ENCODE data around the gene TMEM117.

TMEM117 gene

GRCh38 chr12:43976027-43976426, 140.1 kb downstream of the TMEM117 start:
- Histone ChIP-seq H3K9me3 (ENCODE audit: control insufficient read depth, insufficient read depth, low read depth, low read length) (no peaks in the 10 kb centered on the region), H3K36me3 (ENCODE audit: control insufficient read depth in 2 of 2, insufficient read depth in 1 of 2, low read length in 2 of 2) (no peaks in the 10 kb centered on the region), H3K4me3 (ENCODE audit: low read depth, low read length) (no peak overlapping the region), H3K27ac (ENCODE audit: extremely low read depth, low read depth, low read length) (no peak overlapping the region), H3K4me1 (ENCODE audit: control insufficient read depth, insufficient read depth, low read length) (no peaks in the 10 kb centered on the region)
- ChIA-PET CTCF (interaction anchor here (1.1 kb wide), 1 partner anchor 9 kb away, joined by 3 read pairs; no protein-coding TSS in a partner anchor), POLR2A (no interaction called here)
- TF ChIP-seq ZNF561 (tag by site-specific recombination; IDR thresholded peaks at IDR 0.05; ENCODE audit: borderline replicate concordance) (no peak), ZNF2 (tag by site-specific recombination; IDR thresholded peaks at IDR 0.05) (no peak), ZNF423 (tag by site-specific recombination; IDR thresholded peaks at IDR 0.05) (no peak), GLIS2 (tag by site-specific recombination; IDR thresholded peaks at IDR 0.05) (no peak), ZNF777 (tag by site-specific recombination; IDR thresholded peaks at IDR 0.05; ENCODE audit: borderline replicate concordance) (no peak), REPIN1 (tag by site-specific recombination; IDR thresholded peaks at IDR 0.05; ENCODE audit: low read depth) (no peak), ZBTB49 (tag by site-specific recombination; IDR thresholded peaks at IDR 0.05; ENCODE audit: low read depth) (no peak), KLF1 (tag by site-specific recombination; IDR thresholded peaks at IDR 0.05) (no peak), AEBP2 (tag by site-specific recombination; IDR thresholded peaks at IDR 0.05; ENCODE audit: borderline replicate concordance) (no peak), HOXA7 (CRISPR knock-in tag; IDR thresholded peaks at IDR 0.05; ENCODE audit: borderline replicate concordance) (no peak), ZNF449 (tag by site-specific recombination; IDR thresholded peaks at IDR 0.05) (no peak), ZNF76 (tag by site-specific recombination; IDR thresholded peaks at IDR 0.05; ENCODE audit: borderline replicate concordance, low read depth) (no peak), PATZ1 (tag by site-specific recombination; IDR thresholded peaks at IDR 0.05) (no peak), ZNF433 (tag by site-specific recombination; IDR thresholded peaks at IDR 0.05; ENCODE audit: low read depth) (no peak), ZSCAN5A (tag by site-specific recombination; IDR thresholded peaks at IDR 0.05) (no peak), ELK4 (IDR thresholded peaks at IDR 0.05; ENCODE audit: borderline replicate concordance, low read depth, low read length) (no peak), ZNF626 (tag by site-specific recombination; IDR thresholded peaks at IDR 0.05) (no peak), ZFP69B (tag by site-specific recombination; IDR thresholded peaks at IDR 0.05) (no peak), ZNF24 (tag by site-specific recombination; IDR thresholded peaks at IDR 0.05) (no peak)
